Activated CD4-positive, alpha-beta T cell treated with anti-CD3 and anti-CD28 coated beads, Interleukin-2, amount 50 U/mL, for 24 hours (primary cell): Measurements from ENCODE around the gene GNA12.
"Not testable (repeated sequence)": the region's sequence is repeated elsewhere in the genome, so short reads cannot be mapped to it uniquely, and the experiment has no call there.

Experiments used
- DNase-seq, 2 donors: peaks; one replicate each; pipeline ENCODE4 v3.0.0-alpha.2; 2020; ENCODE audit warnings: low read depth in 1 of 2, low spot score in 1 of 2

GNA12 gene

DNA sequence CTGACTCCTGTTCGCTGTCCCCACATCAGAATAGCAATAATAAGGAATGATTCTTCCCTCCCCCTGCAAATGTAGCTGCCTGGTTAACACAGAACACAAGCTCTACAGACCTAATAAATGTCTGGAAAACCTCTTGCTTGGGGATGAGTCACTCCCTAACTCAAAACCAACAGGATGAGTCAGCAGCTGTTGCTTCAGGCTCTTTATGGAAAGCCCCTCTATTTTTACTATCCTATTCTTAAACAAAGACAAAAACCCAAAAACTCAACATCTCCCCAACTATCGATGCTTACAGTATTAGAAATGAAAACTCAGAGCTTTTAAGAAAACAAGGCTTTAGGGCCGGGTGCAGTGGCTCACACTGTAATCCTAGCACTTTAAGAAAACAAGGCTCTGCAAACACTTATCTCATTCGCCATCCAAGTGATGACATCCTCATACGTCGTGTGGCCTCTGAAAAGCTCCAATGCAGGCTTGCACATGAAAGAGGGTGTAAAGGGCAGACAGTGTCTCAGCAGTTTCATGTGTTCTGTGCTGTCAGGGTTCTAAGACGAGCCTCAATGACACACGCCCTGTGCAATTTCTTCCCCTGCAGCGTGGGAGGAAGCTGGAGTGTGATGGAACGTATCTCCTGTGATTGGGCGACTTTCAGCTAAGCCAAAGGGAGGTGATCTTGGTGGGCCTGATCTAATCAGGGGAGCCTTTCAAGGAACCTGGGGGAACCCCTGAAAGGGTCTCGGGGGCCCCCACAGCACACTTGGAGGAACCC is 86.0 kb downstream of the GNA12 start:
- DNase-seq: peak; percentile 40 to 79

GRCh38 chr7:2757361-2757903 is 86.7 kb downstream of the GNA12 start:
- peak in 1 of 2 donors; percentile 9 for DNase-seq

GRCh38 chr7:2755531-2755930 is 88.6 kb downstream of the GNA12 start:
- DNase-seq: no peak

DNA sequence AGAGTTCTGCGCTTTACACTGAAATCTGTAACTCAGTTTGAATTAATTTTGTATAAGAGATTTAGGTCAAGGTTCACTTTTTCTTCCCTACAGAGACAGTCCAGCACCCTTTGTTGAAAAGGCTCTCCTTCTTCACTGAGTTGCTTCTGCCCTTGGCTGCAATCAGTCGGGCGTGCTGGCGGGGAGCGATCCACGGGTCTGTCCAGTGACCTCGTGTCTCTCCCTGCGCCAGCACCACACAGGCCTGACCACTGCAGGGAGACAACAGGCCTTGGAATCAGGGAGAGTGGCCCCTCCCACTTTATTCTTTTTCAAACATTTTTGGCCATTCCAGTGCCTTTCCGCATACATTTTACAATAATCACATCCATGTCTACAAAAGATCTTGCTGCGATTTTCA is 89.2 kb downstream of the GNA12 start:
- no peak for DNase-seq

GRCh38 chr7:2754086-2754485 is 90.0 kb downstream of the GNA12 start:
- DNase-seq: no peak

DNA sequence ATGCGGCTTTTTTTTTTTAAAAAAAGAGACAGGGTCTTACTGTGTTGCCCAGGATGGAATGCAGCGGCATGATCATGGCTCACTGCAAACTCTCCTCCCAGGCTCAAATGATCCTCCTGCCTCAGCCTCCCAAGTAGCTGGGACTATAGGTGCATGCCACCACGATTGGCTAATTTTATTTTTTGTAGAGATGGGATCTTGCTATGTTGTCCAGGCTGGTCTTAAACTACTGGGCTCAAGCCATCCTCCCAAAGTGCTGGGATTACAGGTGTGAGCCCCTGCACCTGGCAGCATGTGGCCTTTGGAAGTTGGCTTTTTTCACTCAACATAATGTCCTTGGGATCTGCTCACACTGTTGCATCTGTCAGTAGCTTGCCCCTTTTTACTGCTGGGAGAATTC is 91.0 kb downstream of the GNA12 start:
- no peak for DNase-seq

- no peak for DNase-seq
Measured at GRCh38 chr7:2751086-2751485, 93.0 kb downstream of the GNA12 start.

DNA sequence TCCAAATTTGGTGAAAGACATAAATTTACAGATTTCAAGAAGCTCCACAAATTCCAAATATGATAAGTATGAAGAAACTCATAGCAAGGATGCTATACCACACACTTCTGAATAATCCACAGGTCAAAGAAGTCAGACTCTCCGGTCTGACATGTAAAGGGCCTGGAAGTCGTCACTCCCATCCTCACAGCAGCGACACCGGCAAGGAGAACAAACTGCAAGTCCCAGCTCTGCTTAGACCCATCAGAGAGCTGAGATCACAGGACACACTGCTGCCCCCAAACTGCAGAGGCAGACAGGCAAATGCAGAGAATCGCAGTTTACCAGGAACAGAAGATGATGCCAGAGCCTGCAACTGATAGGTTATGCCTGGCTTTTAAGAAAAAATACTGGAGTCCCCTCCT is 94.1 kb downstream of the GNA12 start:
- DNase-seq: no peak

DNA sequence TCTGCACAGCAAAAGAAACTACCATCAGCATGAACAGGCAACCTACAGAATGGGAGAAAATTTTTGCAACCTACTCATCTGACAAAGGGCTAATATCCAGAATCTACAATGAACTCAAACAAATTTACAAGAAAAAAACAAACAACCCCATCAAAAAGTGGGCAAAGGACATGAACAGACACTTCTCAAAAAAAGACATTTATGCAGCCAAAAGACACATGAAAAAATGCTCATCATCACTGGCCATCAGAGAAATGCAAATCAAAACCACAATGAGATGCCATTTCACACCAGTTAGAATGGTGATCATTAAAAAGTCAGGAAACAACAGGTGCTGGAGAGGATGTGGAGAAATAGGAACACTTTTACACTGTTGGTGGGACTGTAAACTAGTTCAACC is 95.4 kb downstream of the GNA12 start:
- not testable (repeated sequence) for DNase-seq

GRCh38 chr7:2743523-2744185 is 100.5 kb downstream of the GNA12 start:
- DNase-seq: not testable (repeated sequence)

- DNase-seq: no peak
Measured at GRCh38 chr7:2738766-2739549, 105.2 kb downstream of the GNA12 start.

DNA sequence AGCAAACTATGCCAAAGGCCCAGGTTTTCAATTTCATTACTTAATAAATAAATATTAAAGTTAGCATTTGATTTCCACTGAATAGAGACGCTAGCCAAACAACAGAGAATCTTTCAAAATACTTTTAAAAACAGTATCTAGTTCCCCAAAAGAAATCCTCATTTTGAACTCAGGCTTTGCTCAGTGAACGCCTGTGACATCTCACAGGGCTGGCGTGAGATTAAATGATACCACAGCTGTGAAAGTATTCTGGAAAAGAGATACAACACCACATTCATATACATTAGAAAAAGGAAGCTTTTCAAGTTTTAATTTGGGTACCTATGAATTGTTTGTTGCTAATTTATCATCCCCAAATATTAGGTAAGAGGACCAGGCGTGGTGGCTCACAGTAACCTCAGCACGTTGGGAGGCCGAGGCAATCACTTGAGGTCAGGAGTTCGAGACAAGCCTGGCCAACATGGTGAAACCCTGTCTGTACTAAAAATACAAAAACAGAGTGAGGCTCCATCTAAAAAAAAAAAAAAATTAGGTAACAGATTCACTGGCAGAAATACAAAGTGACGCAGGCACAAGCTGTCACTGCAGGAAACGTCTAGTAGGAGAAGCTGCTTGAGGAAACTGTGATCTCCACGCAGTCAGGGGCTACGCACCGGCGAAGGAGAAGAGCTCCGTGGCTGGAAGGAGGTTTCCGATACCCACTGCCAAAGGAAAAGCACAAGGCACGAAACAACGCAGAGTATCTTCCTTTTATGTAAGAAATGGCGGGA is 106.2 kb downstream of the GNA12 start:
- DNase-seq: no peak

- DNase-seq: not testable (repeated sequence)
Measured at GRCh38 chr7:2737005-2737743, 106.9 kb downstream of the GNA12 start.

GRCh38 chr7:2736411-2736914 is 107.6 kb downstream of the GNA12 start:
- DNase-seq: no peak

DNA sequence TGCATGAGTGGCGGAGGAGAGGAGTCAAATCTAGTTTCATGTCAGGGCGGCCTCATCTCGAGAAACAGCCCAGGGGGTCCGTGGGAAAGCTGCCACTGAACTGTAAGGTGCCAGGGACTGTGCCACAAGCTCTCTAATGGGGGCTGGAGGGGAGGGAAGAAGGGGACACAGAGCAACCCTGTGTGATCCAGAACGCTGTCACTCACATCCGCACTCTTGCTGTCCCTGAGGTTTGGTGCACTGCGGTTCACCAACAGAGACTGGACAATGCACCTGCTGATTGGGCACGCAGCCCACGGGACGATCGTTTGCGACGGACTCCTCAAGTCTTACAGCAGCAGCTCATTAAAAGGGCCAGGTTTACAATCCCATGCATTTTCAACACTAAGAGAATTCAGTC is 108.4 kb downstream of the GNA12 start:
- DNase-seq: no peak

GRCh38 chr7:2734751-2735571 is 109.1 kb downstream of the GNA12 start:
- DNase-seq: no peak

- no peak for DNase-seq
Measured at GRCh38 chr7:2734084-2734686, 109.9 kb downstream of the GNA12 start.

GRCh38 chr7:2732959-2733584 is 111.0 kb downstream of the GNA12 start:
- DNase-seq: no peak
